OCI-LY7 (cell line): ENCODE measurements around the gene AATF. TPM values are rescaled to one million over a fixed set of nuclear protein-coding genes. Genes with fewer than 3 reads are reported as not detected.

Experiments
- BruUV-seq: library from RNA; stranded (reverse); fragments of 400-500 nt; replicated peaks from 2 replicates; lab custom pipeline; 2021; lab: Mats Ljungman, UMichigan
- CTCF ChIA-PET: fragments of 300-600 bp; sonication (Branson Sonifier 250); formaldehyde crosslinking; loops from one replicate; lab custom pipeline; 2022; ENCODE audit warnings: antibody characterized with exemption; ENCODE audit not compliant: unreplicated experiment; lab: Charles Lee
- POLR2A ChIA-PET: fragments of 300-600 bp; sonication (Branson Sonifier 250); formaldehyde crosslinking; loops from one replicate; lab custom pipeline; 2022; ENCODE audit warnings: antibody characterized with exemption; lab: Charles Lee
- DNase-seq: peaks from one replicate; pipeline ENCODE4 v3.0.0-alpha.2; 2015; ENCODE audit warnings: low spot score
- H2AFZ ChIP-seq: fragments of 200-600 bp; sonication (generic), shearing (Covaris generic); 2 replicates; pipeline ENCODE4 v1.6.1; 2014; ENCODE audit warnings: mild to moderate bottlenecking, antibody characterized with exemption, low read length, moderate library complexity
- H3K27ac ChIP-seq: fragments of 200-600 bp; sonication (generic); 2 replicates; pipeline ENCODE4 v1.5.1; 2014; ENCODE audit warnings: mixed run types, low read depth, mild to moderate bottlenecking, moderate library complexity, low read length, inconsistent platforms; ENCODE audit not compliant: poor library complexity, severe bottlenecking
- H3K36me3 ChIP-seq: fragments of 200-600 bp; sonication (generic); 2 replicates; pipeline ENCODE4 v1.6.1; 2014; ENCODE audit warnings: mild to moderate bottlenecking, antibody characterized with exemption, low read length, moderate library complexity, mixed read lengths; ENCODE audit not compliant: insufficient read depth
- H3K4me1 ChIP-seq: fragments of 200-600 bp; sonication (generic); 2 replicates; pipeline ENCODE4 v1.5.1; 2014; ENCODE audit warnings: mild to moderate bottlenecking, low read length; ENCODE audit not compliant: insufficient read depth, poor library complexity, severe bottlenecking
- H3K4me2 ChIP-seq: fragments of 200-600 bp; sonication (generic); 2 replicates; pipeline ENCODE4 v1.6.1; 2014; ENCODE audit warnings: mild to moderate bottlenecking, low read length
- H3K4me3 ChIP-seq: fragments of 200-600 bp; sonication (generic); 2 replicates; pipeline ENCODE4 v1.5.1; 2014; ENCODE audit warnings: mild to moderate bottlenecking, low read depth, low read length; ENCODE audit not compliant: poor library complexity, severe bottlenecking
- H3K79me2 ChIP-seq: fragments of 200-600 bp; sonication (generic); 2 replicates; pipeline ENCODE4 v1.6.1; 2016; ENCODE audit warnings: low read depth, mild to moderate bottlenecking, low read length, moderate library complexity, mixed read lengths; ENCODE audit not compliant: insufficient read depth
- H3K9me2 ChIP-seq: fragments of 200-600 bp; sonication (generic); 2 replicates; pipeline ENCODE4 v1.6.1; 2016; ENCODE audit warnings: mild to moderate bottlenecking, low read length, mixed read lengths; ENCODE audit not compliant: insufficient read depth
- H3K9me3 ChIP-seq: fragments of 200-600 bp; sonication (generic); 2 replicates; pipeline ENCODE4 v1.6.1; 2014; ENCODE audit warnings: mild to moderate bottlenecking, mixed run types, low read length, mixed read lengths
- H4K20me1 ChIP-seq: fragments of 200-600 bp; sonication (generic); 2 replicates; pipeline ENCODE4 v1.6.1; 2014; ENCODE audit warnings: mild to moderate bottlenecking, antibody characterized with exemption, low read length, moderate library complexity, mixed read lengths; ENCODE audit not compliant: insufficient read depth
- CTCF ChIP-seq: fragments of 200-600 bp; sonication (generic); conservative IDR thresholded peaks from 2 replicates; pipeline ENCODE4 v1.5.1; 2014; ENCODE audit warnings: mild to moderate bottlenecking, antibody characterized with exemption, low read length, moderate library complexity, mixed read lengths
- EZH2phosphoT487 ChIP-seq: fragments of 200-600 bp; sonication (generic); IDR thresholded peaks from 2 replicates; pipeline ENCODE4 v1.6.1; 2018; ENCODE audit warnings: low read depth, borderline replicate concordance, mild to moderate bottlenecking, mixed run types, antibody characterized with exemption, low read length, moderate library complexity, mixed read lengths
- intact Hi-C: fragments of 100-400 bp; cut with micrococcal nuclease; formaldehyde crosslinking; loops from one replicate; pipeline ENCODE4 v1.10.0; 2022; ENCODE audit not compliant: unreplicated experiment
- total RNA-seq, 2 experiments: library from RNA; depleted of rRNA in 1 of 2; stranded (reverse); fragments of >200 nt in 1 of 2; shearing (Covaris generic) in 1 of 2; gene quantifications; 2 replicates each; pipeline ENCODE4 v1.2.3, GENCODE V29; 2014 to 2022

The AATF gene
- total RNA-seq, 2 experiments from 2014 or later, result 83.5 to 94.3 TPM

GRCh38 chr17:37043201-37043600 is 94.4 kb downstream of the AATF start:
- Histone ChIP-seq H2AFZ (no peak overlapping the region), H3K9me3 (no peaks in the 10 kb centered on the region), H3K4me2 (no peak overlapping the region), H3K4me3 (no peak overlapping the region), H3K79me2 (no peaks in the 10 kb centered on the region), H4K20me1 (no peaks in the 10 kb centered on the region), H3K9me2 (no peaks in the 10 kb centered on the region), H3K36me3 (peaks cover 38% of the 10 kb centered on the region; the same call in 1 of the 2 replicates), H3K4me1 (peaks cover 10% of the 10 kb centered on the region), H3K27ac (no peak overlapping the region)
- intact Hi-C loops, result no loop called here
- no peak for TF ChIP-seq CTCF
- TF ChIP-seq EZH2phosphoT487, result no peak
- ChIA-PET CTCF (no interaction called here), POLR2A (interaction anchor here (0.7 kb wide), 1 partner anchor 15 kb away, joined by 3 read pairs; no protein-coding TSS in a partner anchor)
- no peak for DNase-seq
- BruUV-seq, result no TSS peak

- DNase-seq, result no peak
- Histone ChIP-seq H3K4me1 (peaks cover 10% of the 10 kb centered on the region), H3K4me3 (no peak overlapping the region), H4K20me1 (no peaks in the 10 kb centered on the region), H3K27ac (no peak overlapping the region), H3K36me3 (peaks cover 34% of the 10 kb centered on the region; the same call in 1 of the 2 replicates), H3K9me2 (no peaks in the 10 kb centered on the region), H3K9me3 (no peaks in the 10 kb centered on the region), H3K79me2 (no peaks in the 10 kb centered on the region), H2AFZ (no peak overlapping the region), H3K4me2 (no peak overlapping the region)
- ChIA-PET POLR2A (no interaction called here), CTCF (no interaction called here)
- intact Hi-C loops, result loop anchor here (5.0 kb wide), 1 partner anchor 338 kb away; no protein-coding TSS in a partner anchor
- no peak for TF ChIP-seq CTCF
- no peak for TF ChIP-seq EZH2phosphoT487
- BruUV-seq, result no TSS peak
Measured at GRCh38 chr17:37045351-37045922, 96.7 kb downstream of the AATF start.

- H2AFZ ChIP-seq, result no peak overlapping the region
- no peak overlapping the region for H3K4me3 ChIP-seq
- intact Hi-C loops, result loop anchor here (1.0 to 5.0 kb wide), 3 partner anchors 340 to 444 kb away; no protein-coding TSS in a partner anchor
- no peak overlapping the region for H3K27ac ChIP-seq
- no TSS peak for BruUV-seq
- TF ChIP-seq EZH2phosphoT487 (no peak), CTCF (peak; percentile 97)
- CTCF ChIA-PET, result interaction anchor here (0.6 kb wide), 2 partner anchors 30 to 148 kb away, joined by 4 to 7 read pairs; no protein-coding TSS in a partner anchor
- H3K4me2 ChIP-seq, result no peak overlapping the region
- POLR2A ChIA-PET, result interaction anchor here (0.6 to 0.7 kb wide), 4 partner anchors 238 to 445 kb away, joined by 3 to 7 read pairs (median 4); no protein-coding TSS in a partner anchor
- H4K20me1 ChIP-seq, result no peaks in the 10 kb centered on the region
- no peaks in the 10 kb centered on the region for H3K9me2 ChIP-seq
- peaks cover 10% of the 10 kb centered on the region for H3K4me1 ChIP-seq
- no peaks in the 10 kb centered on the region for H3K9me3 ChIP-seq
- peaks cover 32% of the 10 kb centered on the region; the same call in 1 of the 2 replicates for H3K36me3 ChIP-seq
- no peaks in the 10 kb centered on the region for H3K79me2 ChIP-seq
- peak; percentile 79 for DNase-seq
Measured at GRCh38 chr17:37047631-37048104, 98.9 kb downstream of the AATF start.
